Gastroesophageal sphincter (tissue), 4 donors: ENCODE measurements around the gene SLC36A2. TPM values are rescaled to one million over a fixed set of nuclear protein-coding genes. Genes with fewer than 3 reads are reported as not detected.
"Not testable (repeated sequence)": the region's sequence is repeated elsewhere in the genome, so short reads cannot be mapped to it uniquely, and the experiment has no call there.

Experiments used
- ATAC-seq: fragments of 150-250 bp; one replicate; pipeline ENCODE4 v1.9.1; 2016; ENCODE audit warnings: mild to moderate bottlenecking, moderate library complexity
- H3K27ac ChIP-seq, 4 donors: fragments of 200-600 bp; sonication (generic) in 3 of 4; 1 replicate in 3 of 4; 2 replicates in 1 of 4; pipeline ENCODE4 v1.5.1; 2016 to 2019
- H3K27me3 ChIP-seq: fragments of 200-600 bp; sonication (generic); one replicate; pipeline ENCODE4 v1.5.1; 2019
- H3K36me3 ChIP-seq, 2 donors: fragments of 200-600 bp; sonication (generic); one replicate each; pipeline ENCODE4 v1.5.1; 2019; ENCODE audit warnings: control low read depth in 1 of 2
- H3K4me1 ChIP-seq, 3 donors: fragments of 200-600 bp; sonication (generic); 1 replicate in 2 of 3; 2 replicates in 1 of 3; pipeline ENCODE4 v1.5.1; 2016 to 2019; ENCODE audit warnings: control low read depth in 2 of 3
- H3K4me3 ChIP-seq, 2 donors: fragments of 200-600 bp; sonication (generic); one replicate each; pipeline ENCODE4 v1.5.1; 2019; ENCODE audit warnings: mild to moderate bottlenecking in 1 of 2, moderate library complexity in 1 of 2
- H3K9me3 ChIP-seq, 3 donors: fragments of 200-600 bp; sonication (generic); one replicate each; pipeline ENCODE4 v1.5.1; 2017 to 2019; ENCODE audit warnings: control low read depth in 2 of 3
- EP300 ChIP-seq: sonication (generic); formaldehyde crosslinking; IDR thresholded peaks from one replicate; pipeline ENCODE4 v1.6.1; 2017; ENCODE audit warnings: antibody characterized with exemption, mild to moderate bottlenecking
- POLR2A ChIP-seq, 2 donors: fragments of 450-650 bp; IDR thresholded peaks; one replicate each; pipeline ENCODE4 v1.6.1; 2017; ENCODE audit warnings: antibody characterized with exemption in 2 of 2, mild to moderate bottlenecking in 2 of 2, moderate library complexity in 1 of 2
- POLR2AphosphoS5 ChIP-seq: sonication (generic); formaldehyde crosslinking; IDR thresholded peaks from one replicate; pipeline ENCODE4 v1.6.1; 2017; ENCODE audit warnings: antibody characterized with exemption
- WGBS, 2 donors: methylation state at CpG; one replicate each; pipeline ENCODE4 v1.1.5; 2018; ENCODE audit warnings: low coverage in 1 of 2; 5-methylcytosine and 5-hydroxymethylcytosine counted together
- total RNA-seq, 4 donors: library from RNA; depleted of rRNA; stranded (reverse); fragments of >200 nt; gene quantifications; one replicate each; pipeline ENCODE4 v1.1.0, GENCODE V29; 2016
- TF ChIP-seq, protein P1 (sequence below), 4 experiments: fragments of 200-600 bp in 2 of 4; fragments of 450-650 bp in 2 of 4; sonication (generic) in 1 of 4; IDR thresholded peaks; one replicate each; pipeline ENCODE4 v1.5.1; 2017 to 2019; ENCODE audit warnings: antibody characterized with exemption in 4 of 4, mild to moderate bottlenecking in 2 of 4, moderate library complexity in 2 of 4

Gene SLC36A2
- total RNA-seq, 4 donors from 2014 or later, result not detected

DNA sequence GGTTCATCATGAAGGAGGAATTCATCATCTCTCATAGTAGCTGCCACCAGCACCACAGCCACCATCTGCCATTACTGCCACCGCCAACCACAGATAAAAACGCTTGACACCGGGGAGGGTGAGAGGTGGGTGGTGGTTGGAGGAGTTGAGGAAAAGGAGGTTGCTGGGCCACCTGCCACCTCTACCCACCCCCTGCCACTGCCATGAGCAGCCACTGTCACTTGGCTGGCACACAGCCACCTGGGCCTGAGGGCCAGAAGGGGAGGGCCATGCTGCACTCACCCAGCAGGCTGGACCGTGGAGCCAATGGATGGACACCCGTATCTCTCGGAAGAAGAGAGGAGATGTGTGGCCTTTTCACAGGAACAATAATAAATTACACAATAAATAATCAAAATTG is 31.3 kb upstream of the SLC36A2 start:
- Histone ChIP-seq H3K36me3 (no peaks in the 10 kb centered on the region), H3K4me3 (no peak overlapping the region), H3K9me3 (no peaks in the 10 kb centered on the region), H3K4me1 (no peaks in the 10 kb centered on the region), H3K27ac (no peak overlapping the region), H3K27me3 (no peaks in the 10 kb centered on the region)
- TF ChIP-seq POLR2A (IDR thresholded peaks at IDR 0.05), result no peak
- TF ChIP-seq POLR2AphosphoS5, result no peak
- TF ChIP-seq EP300, result no peak
- TF ChIP-seq, protein P1, sequence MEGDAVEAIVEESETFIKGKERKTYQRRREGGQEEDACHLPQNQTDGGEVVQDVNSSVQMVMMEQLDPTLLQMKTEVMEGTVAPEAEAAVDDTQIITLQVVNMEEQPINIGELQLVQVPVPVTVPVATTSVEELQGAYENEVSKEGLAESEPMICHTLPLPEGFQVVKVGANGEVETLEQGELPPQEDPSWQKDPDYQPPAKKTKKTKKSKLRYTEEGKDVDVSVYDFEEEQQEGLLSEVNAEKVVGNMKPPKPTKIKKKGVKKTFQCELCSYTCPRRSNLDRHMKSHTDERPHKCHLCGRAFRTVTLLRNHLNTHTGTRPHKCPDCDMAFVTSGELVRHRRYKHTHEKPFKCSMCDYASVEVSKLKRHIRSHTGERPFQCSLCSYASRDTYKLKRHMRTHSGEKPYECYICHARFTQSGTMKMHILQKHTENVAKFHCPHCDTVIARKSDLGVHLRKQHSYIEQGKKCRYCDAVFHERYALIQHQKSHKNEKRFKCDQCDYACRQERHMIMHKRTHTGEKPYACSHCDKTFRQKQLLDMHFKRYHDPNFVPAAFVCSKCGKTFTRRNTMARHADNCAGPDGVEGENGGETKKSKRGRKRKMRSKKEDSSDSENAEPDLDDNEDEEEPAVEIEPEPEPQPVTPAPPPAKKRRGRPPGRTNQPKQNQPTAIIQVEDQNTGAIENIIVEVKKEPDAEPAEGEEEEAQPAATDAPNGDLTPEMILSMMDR (IDR thresholded peaks at IDR 0.05), result no peak
- ATAC-seq, result no peak
- 90 to 100% methylated on average over 1 to 4 of the region's 6 CpGs for WGBS, 2 donors

DNA sequence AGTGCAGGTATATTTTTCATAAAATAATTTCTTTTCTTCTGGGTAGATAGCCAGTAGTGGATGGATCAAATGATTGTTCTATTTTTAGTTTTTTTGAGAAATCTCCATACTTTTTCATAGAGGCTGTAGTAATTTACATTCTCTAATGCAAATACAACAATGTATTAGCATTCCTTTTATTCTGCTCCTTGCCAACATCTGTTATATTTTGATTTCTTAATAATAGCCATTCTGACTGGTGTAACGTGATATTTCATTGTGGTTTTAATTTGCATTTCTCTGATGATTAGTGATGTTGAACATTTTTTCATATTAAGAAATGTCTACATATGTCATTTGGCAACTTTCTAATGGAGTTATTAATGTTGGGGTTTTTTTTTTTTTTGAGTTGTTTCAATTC is 27.2 kb upstream of the SLC36A2 start:
- 30 to 60% methylated on average over 1 of the region's 1 CpG for WGBS, 2 donors
- Histone ChIP-seq H3K4me3 (no peak overlapping the region), H3K27ac (no peak overlapping the region), H3K4me1 (no peaks in the 10 kb centered on the region), H3K9me3 (no peaks in the 10 kb centered on the region), H3K36me3 (no peaks in the 10 kb centered on the region), H3K27me3 (no peaks in the 10 kb centered on the region)
- ATAC-seq, result no peak
- TF ChIP-seq EP300 (no peak), POLR2AphosphoS5 (no peak), POLR2A (IDR thresholded peaks at IDR 0.05) (no peak)
- TF ChIP-seq, protein P1 (IDR thresholded peaks at IDR 0.05), result no peak

GRCh38 chr5:151367038-151367437 is 19.7 kb upstream of the SLC36A2 start:
- ATAC-seq, result not testable (repeated sequence)
- WGBS, 2 donors, result 74 to 75% methylated on average over 3 to 6 of the region's 6 CpGs

GRCh38 chr5:151363673-151364072 is 16.3 kb upstream of the SLC36A2 start:
- Histone ChIP-seq H3K27me3 (no peaks in the 10 kb centered on the region), H3K9me3 (peaks cover 0 to 49% (median 2%) of the 10 kb centered on the region in 3 donors), H3K36me3 (no peaks in the 10 kb centered on the region), H3K4me3 (no peak overlapping the region), H3K4me1 (no peaks in the 10 kb centered on the region), H3K27ac (no peak overlapping the region)
- no peak for ATAC-seq
- TF ChIP-seq POLR2AphosphoS5 (no peak), EP300 (no peak), POLR2A (IDR thresholded peaks at IDR 0.05) (no peak)
- TF ChIP-seq, protein P1 (IDR thresholded peaks at IDR 0.05), result no peak

More at GRCh38 chr5:151367038-151367437, 19.7 kb upstream of the SLC36A2 start:
- H3K4me3 ChIP-seq, H3K4me1 ChIP-seq, H3K27me3 ChIP-seq, H3K27ac ChIP-seq, H3K36me3 ChIP-seq: not testable (repeated sequence)
- H3K9me3 ChIP-seq, result peaks cover 0 to 40% (median 2%) of the 10 kb centered on the region in 3 donors

GRCh38 chr5:151362970-151363369 is 15.6 kb upstream of the SLC36A2 start:
- no peak for ATAC-seq
- H3K9me3 ChIP-seq, result peaks cover 0 to 42% (median 2%) of the 10 kb centered on the region in 3 donors
- no peaks in the 10 kb centered on the region for H3K27me3 ChIP-seq
- 73 to 81% methylated on average over 2 to 3 of the region's 3 CpGs for WGBS, 2 donors
- H3K36me3 ChIP-seq, result no peaks in the 10 kb centered on the region
- H3K4me1 ChIP-seq, result no peaks in the 10 kb centered on the region
- no peak overlapping the region for H3K27ac ChIP-seq
- H3K4me3 ChIP-seq, result no peak overlapping the region
- TF ChIP-seq EP300 (no peak), POLR2AphosphoS5 (no peak), POLR2A (IDR thresholded peaks at IDR 0.05) (no peak)
- TF ChIP-seq, protein P1 (IDR thresholded peaks at IDR 0.05), result no peak
